RWPE1 (cell line): Measurements from ENCODE around the gene STT3B.

Experiments used
- CTCF ChIA-PET: fragments of 350-600 bp; sonication (Branson Sonifier 250); formaldehyde crosslinking; extraction: SDS; loops from one replicate; lab custom pipeline; 2021; lab: Yijun Ruan, JAX
- POLR2A ChIA-PET: fragments of 400-600 bp; formaldehyde crosslinking; extraction: SDS; loops from one replicate; lab custom pipeline; 2020; ENCODE audit warnings: antibody characterized with exemption; ENCODE audit not compliant: low non-redundant PET; lab: Yijun Ruan, JAX
- DNase-seq: peaks from one replicate; pipeline ENCODE4 v3.0.0; 2012; ENCODE audit warnings: low spot score
- H3K27ac ChIP-seq: fragments of 450-650 bp; 2 replicates; pipeline ENCODE4 v1.5.1; 2017
- CTCF ChIP-seq: fragments of 450-650 bp; conservative IDR thresholded peaks from 2 replicates; pipeline ENCODE4 v1.5.1; 2017; ENCODE audit warnings: low read depth, mild to moderate bottlenecking

STT3B gene

GRCh38 chr3:31606453-31606852 lies 73.7 kb downstream of the STT3B start:
- no peak overlapping the region for H3K27ac ChIP-seq
- CTCF ChIA-PET, result no interaction called here
- POLR2A ChIA-PET, result no interaction called here
- DNase-seq, result no peak
- no peak for TF ChIP-seq CTCF

GRCh38 chr3:31610700-31611275 lies 78.1 kb downstream of the STT3B start:
- no peak overlapping the region for H3K27ac ChIP-seq
- peak; percentile 67 for TF ChIP-seq CTCF
- peak; percentile 20 for DNase-seq
- ChIA-PET CTCF (interaction anchor here (0.6 kb wide), 1 partner anchor 125 kb away, joined by 5 read pairs; no protein-coding TSS in a partner anchor), POLR2A (no interaction called here)

DNA sequence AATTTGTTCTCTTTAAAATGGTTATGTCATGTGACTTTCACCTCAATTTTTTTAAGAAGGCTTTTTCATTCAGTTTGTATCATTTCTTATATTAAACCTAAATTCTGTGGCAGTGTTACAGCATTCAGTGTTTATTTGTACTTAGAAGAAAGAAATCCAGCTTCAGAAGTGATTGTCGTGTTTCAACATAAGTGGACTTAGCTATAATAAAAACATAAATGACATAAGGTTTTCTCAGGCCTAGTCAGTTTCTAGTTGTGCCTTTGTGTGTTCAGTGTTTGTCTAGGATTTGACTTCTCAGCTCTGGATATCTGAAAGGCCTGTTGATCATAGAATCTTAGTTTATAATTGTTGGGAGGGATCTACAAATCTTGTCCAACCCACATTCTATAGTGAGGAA lies 80.5 kb downstream of the STT3B start:
- no peak overlapping the region for H3K27ac ChIP-seq
- DNase-seq, result no peak
- no peak for TF ChIP-seq CTCF
- ChIA-PET POLR2A (no interaction called here), CTCF (no interaction called here)

- TF ChIP-seq CTCF, result no peak
- ChIA-PET CTCF (no interaction called here), POLR2A (no interaction called here)
- H3K27ac ChIP-seq, result no peak overlapping the region
- no peak for DNase-seq
Measured at GRCh38 chr3:31613654-31614053, 80.9 kb downstream of the STT3B start.

- ChIA-PET POLR2A (no interaction called here), CTCF (no interaction called here)
- DNase-seq, result peak; percentile 3
- TF ChIP-seq CTCF, result no peak
- H3K27ac ChIP-seq, result no peak overlapping the region
Measured at GRCh38 chr3:31614162-31614921, 81.6 kb downstream of the STT3B start.

DNA sequence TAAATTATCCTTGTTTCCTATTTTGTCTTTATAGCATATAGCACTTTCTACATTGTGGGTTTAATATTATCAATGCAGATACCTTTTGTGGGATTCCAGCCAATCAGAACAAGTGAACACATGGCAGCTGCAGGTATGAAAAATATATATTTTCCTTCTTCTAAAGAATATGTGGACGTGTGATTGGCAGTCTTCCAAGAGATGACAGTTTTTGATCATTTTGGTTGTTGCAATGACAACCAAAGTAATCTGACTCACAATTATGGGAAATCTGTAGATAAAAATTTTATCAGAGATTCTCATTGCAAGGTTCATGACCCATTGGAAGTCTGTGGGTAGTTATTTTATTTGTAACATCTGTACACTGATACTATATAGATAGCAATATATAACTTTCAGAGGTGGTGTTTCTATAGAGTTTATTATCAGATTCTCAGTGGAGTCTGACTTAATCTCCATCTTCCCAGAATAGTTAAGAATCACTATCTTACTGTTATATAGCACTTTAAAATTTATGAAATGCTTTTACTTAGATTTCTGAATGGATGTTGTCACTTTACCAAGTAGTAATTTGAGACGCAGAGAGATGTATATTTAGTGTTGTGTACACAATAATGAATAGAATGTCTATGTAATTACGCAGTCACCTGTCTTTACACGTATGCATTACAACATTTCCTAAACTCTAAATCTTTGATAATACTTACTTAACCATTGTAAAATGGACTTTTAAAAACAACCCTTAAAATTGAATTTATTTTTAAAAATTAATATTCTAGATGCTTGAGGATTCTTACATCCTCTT lies 82.5 kb downstream of the STT3B start:
- TF ChIP-seq CTCF, result no peak
- no peak for DNase-seq
- ChIA-PET POLR2A (no interaction called here), CTCF (no interaction called here)
- H3K27ac ChIP-seq, result no peak overlapping the region
